Right hindlimb (tissue), 1 donor: ENCODE measurements around the gene KRTAP2-4.

Experiments
- DNase-seq: peaks from one replicate; pipeline ENCODE4 v3.0.0-alpha.2; 2018

KRTAP2-4 gene

DNA sequence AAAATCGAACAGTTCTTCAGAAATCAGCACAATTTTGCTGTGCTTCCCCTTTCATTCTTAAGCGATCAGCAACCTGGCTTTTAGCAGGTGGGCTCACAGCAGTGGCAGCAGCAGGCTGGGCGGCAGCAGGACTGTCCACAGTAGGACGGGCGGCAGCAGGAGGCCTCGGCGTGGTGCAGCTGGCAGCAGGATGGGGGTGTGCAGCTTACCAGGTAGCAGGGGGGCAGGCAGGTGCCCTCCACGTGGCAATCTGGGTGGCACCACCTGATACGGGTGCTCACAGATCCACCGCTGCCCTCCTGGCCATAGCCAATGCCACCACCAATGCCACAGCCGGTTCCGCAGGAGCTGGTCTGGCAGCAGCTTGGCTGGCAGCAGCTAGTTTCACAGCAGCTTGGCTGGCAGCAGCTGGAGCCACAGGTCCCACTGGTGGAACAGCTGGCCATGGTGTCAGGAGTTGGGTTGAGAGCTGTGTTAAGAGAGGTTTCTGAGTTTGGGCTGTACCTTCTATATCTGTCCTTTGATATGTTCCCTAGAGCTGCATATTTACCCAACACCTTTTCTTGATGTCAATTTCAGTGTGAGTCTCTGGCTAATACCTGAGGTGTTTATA, 35.9 kb downstream of the KRTAP2-4 start, which contains the start of gene KRTAP1-4:
TSS of gene KRTAP1-4 (minus strand) at position 563 of the 613 bp plus-strand sequence. CDS start at position 446, 117 bp downstream.
- no peak for DNase-seq

GRCh38 chr17:41026715-41027471, 38.8 kb downstream of the KRTAP2-4 start, which contains the start of gene KRTAP1-5:
Gene KRTAP1-5 (minus strand): TSS chr17:41027208. CDS start chr17:41027155, 53 bp downstream.
- peak; percentile 57 for DNase-seq

DNA sequence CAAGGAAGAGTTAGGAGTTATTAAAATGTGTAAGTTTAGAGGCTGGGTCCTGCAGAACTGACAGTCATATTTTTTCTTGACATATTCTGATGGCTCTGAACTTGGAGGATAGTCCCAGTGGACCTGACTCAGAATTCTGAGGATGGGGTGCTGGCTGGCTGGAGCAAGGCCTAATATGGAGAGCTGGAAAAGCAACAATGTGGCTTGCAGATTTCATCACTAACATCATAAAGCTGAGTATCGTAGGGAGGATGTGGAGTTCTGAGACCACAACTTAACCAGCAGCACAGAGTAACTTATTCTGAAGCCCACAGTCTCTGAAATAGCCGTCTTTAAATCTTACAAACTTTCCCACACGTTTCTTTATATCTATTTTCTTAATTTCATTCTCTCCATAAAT, 41.0 kb downstream of the KRTAP2-4 start:
- no peak for DNase-seq

- DNase-seq: no peak
These were observed 45.3 kb downstream of the KRTAP2-4 start for GRCh38 chr17:41020336-41020735.

GRCh38 chr17:41019415-41019814, 46.3 kb downstream of the KRTAP2-4 start:
- no peak for DNase-seq

GRCh38 chr17:41018541-41018940, 47.1 kb downstream of the KRTAP2-4 start:
- no peak for DNase-seq

GRCh38 chr17:41016578-41017215, 49.0 kb downstream of the KRTAP2-4 start:
- no peak for DNase-seq

- DNase-seq: no peak
These were observed 50.2 kb downstream of the KRTAP2-4 start for GRCh38 chr17:41015454-41015853.
